Heart left ventricle (tissue), 13 donors: ENCODE results near the gene CECR2.

Experiments used
- POLR2A ChIP-seq, 2 donors: fragments of 450-650 bp; IDR thresholded peaks; one replicate each; pipeline ENCODE4 v1.6.1; 2017; ENCODE audit warnings: antibody characterized with exemption in 2 of 2, mild to moderate bottlenecking in 2 of 2, moderate library complexity in 2 of 2
- TF ChIP-seq, protein P1 (sequence below), 12 donors: fragments of 200-600 bp; sonication (generic) in 4 of 12; IDR thresholded peaks; one replicate each; pipeline versions ENCODE4 v1.5.0 to v1.8.0; 2018 to 2022; ENCODE audit warnings: antibody characterized with exemption in 12 of 12, mild to moderate bottlenecking in 5 of 12
- donor health status: ischemic (EF 13 %, LVEDD 7.1; RV severe dilation, severe dysfunction).
- donor health status: DM: no; HTN: yes; CAD: no.
- donor health status: DM: no; HTN: no; CAD: no.
- donor health status: ischemic (EF 25% LVEDD 6.9; RV normal size, moderate dysfunction).
- donor health status: ischemic (EF 25% LVEDD 5.7; RV mildly dilated, moderate dysfunction).
- donor health status: ischemic (EF 35%, LVEDD 5.7; RV mildly dilated, moderate dysfunction).
- donor health status: nonischemic (EF 11% LVEDD 7.7; RV severe dilation, severe dysfunction).
- donor health status: DM: yes; HTN: yes; CAD: no.
- donor health status: PGD.
- donor health status: ischemic (EF 29% LVEDD 5.4; RV normal size, mild dysfunction).
- donor health status: nonischemic (EF 23%, LVEDD 6.1; RV moderate dilation, normal function).

DNA sequence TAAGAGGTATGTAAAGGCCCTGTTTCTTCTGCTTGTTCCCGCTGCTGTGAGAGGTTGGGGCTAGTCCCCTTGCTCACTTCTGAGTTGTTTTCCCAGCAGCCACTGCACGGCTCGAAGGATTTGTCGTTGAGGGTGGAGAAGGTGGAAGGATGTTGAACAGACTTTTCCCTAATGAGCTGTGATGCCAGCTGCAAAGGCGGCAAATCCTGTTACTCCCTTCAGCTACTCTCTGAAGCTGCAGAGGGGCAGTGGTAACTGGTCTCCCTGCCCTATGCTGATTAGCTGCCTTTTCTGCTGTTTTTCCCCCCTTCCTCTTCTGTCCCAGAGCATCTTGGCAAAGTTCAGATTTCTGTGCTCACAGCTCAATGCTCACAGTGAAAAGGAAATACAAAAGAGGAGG, 103.7 kb downstream of the CECR2 start:
- TF ChIP-seq, protein P1, sequence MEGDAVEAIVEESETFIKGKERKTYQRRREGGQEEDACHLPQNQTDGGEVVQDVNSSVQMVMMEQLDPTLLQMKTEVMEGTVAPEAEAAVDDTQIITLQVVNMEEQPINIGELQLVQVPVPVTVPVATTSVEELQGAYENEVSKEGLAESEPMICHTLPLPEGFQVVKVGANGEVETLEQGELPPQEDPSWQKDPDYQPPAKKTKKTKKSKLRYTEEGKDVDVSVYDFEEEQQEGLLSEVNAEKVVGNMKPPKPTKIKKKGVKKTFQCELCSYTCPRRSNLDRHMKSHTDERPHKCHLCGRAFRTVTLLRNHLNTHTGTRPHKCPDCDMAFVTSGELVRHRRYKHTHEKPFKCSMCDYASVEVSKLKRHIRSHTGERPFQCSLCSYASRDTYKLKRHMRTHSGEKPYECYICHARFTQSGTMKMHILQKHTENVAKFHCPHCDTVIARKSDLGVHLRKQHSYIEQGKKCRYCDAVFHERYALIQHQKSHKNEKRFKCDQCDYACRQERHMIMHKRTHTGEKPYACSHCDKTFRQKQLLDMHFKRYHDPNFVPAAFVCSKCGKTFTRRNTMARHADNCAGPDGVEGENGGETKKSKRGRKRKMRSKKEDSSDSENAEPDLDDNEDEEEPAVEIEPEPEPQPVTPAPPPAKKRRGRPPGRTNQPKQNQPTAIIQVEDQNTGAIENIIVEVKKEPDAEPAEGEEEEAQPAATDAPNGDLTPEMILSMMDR (IDR thresholded peaks at IDR 0.05): no peak
- TF ChIP-seq POLR2A (IDR thresholded peaks at IDR 0.05): no peak
